MM.1S (cell line): ENCODE measurements around the gene C1orf198.

ENCODE experiments used
- DNase-seq: peaks from one replicate; pipeline ENCODE4 v3.0.0-alpha.2; 2015
- H2AFZ ChIP-seq: fragments of 300-600 bp; sonication (generic); 2 replicates; pipeline ENCODE4 v1.6.0; 2016; ENCODE audit warnings: antibody characterized with exemption, low read length
- H3F3A ChIP-seq: fragments of 300-600 bp; sonication (generic); 2 replicates; pipeline ENCODE4 v1.6.1; 2016; ENCODE audit warnings: mild to moderate bottlenecking, antibody characterized with exemption, low read length, moderate library complexity, mixed read lengths; ENCODE audit not compliant: insufficient read depth
- H3K27ac ChIP-seq: fragments of 300-600 bp; sonication (generic); 2 replicates; pipeline ENCODE4 v1.5.1; 2016; ENCODE audit warnings: mild to moderate bottlenecking, low read length
- H3K27me3 ChIP-seq: fragments of 300-600 bp; sonication (generic); replicated peaks from 2 replicates; pipeline ENCODE4 v1.6.0; 2016; ENCODE audit warnings: low read length; ENCODE audit not compliant: insufficient read depth
- H3K36me3 ChIP-seq: fragments of 300-600 bp; sonication (generic); replicated peaks from 2 replicates; pipeline ENCODE4 v1.6.1; 2016; ENCODE audit warnings: mild to moderate bottlenecking, low read length, mixed read lengths; ENCODE audit not compliant: insufficient read depth
- H3K4me1 ChIP-seq: fragments of 300-600 bp; sonication (generic); 2 replicates; pipeline ENCODE4 v1.6.1; 2016; ENCODE audit warnings: low read length, mixed read lengths
- H3K4me2 ChIP-seq: fragments of 300-600 bp; sonication (generic); 2 replicates; pipeline ENCODE4 v1.6.0; 2016; ENCODE audit warnings: low read depth, low read length
- H3K4me3 ChIP-seq: fragments of 300-600 bp; sonication (generic); 2 replicates; pipeline ENCODE4 v1.5.1; 2016; ENCODE audit warnings: low read length, mixed read lengths
- H3K79me2 ChIP-seq: fragments of 300-600 bp; sonication (generic); 2 replicates; pipeline ENCODE4 v1.6.1; 2016; ENCODE audit warnings: mixed run types, low read length, mixed read lengths
- H3K9ac ChIP-seq: fragments of 300-600 bp; sonication (generic); 2 replicates; pipeline ENCODE4 v1.6.1; 2016; ENCODE audit warnings: low read length, mixed read lengths
- H3K9me2 ChIP-seq: fragments of 300-600 bp; sonication (generic); replicated peaks from 2 replicates; pipeline ENCODE4 v1.6.1; 2016; ENCODE audit warnings: mild to moderate bottlenecking, low read length, mixed read lengths; ENCODE audit not compliant: insufficient read depth
- H3K9me3 ChIP-seq: fragments of 300-600 bp; sonication (generic); replicated peaks from 2 replicates; pipeline ENCODE4 v1.6.1; 2016; ENCODE audit warnings: mild to moderate bottlenecking, low read length, mixed read lengths; ENCODE audit not compliant: insufficient read depth
- H4K20me1 ChIP-seq: fragments of 300-600 bp; sonication (generic); 2 replicates; pipeline ENCODE4 v1.6.1; 2016; ENCODE audit warnings: mild to moderate bottlenecking, low read length, moderate library complexity, mixed read lengths; ENCODE audit not compliant: insufficient read depth
- EZH2 ChIP-seq: fragments of 300-600 bp; sonication (generic); optimal IDR thresholded peaks from 2 replicates; pipeline ENCODE3; 2017; ENCODE audit warnings: low read depth, mild to moderate bottlenecking, antibody characterized with exemption, low read length, mixed read lengths
- EZH2phosphoT487 ChIP-seq: fragments of 300-600 bp; sonication (generic); IDR thresholded peaks from 2 replicates; pipeline ENCODE4 v1.6.1; 2018; ENCODE audit warnings: antibody characterized with exemption, low read length
- TF ChIP-seq, protein P1 (sequence below): fragments of 300-600 bp; sonication (generic); IDR thresholded peaks from 2 replicates; pipeline ENCODE4 v1.5.1; 2016; ENCODE audit warnings: antibody characterized with exemption, low read length, mixed read lengths

Gene C1orf198

DNA sequence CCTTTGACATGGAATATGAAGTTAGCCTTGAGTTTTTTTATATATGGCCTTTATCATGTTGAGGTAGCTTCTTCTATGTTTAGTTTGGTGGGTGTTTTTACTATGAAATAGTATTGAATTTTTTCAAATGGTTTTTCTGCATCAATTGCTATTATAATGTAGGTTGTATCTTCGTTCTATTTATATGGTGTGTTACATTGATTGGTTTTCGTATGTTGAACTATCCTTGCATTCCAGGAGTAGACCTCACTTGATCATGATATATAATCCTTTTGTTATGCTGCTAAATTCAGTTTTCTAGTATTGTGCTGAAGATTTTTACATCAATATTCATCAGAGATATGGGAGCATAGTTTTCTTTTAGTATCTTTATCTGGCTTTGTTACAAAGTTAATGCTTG lies 55.8 kb downstream of the C1orf198 start:
- Histone ChIP-seq H3K27me3 (no peaks in the 10 kb centered on the region), H3F3A (no peaks in the 10 kb centered on the region), H2AFZ (no peak overlapping the region), H3K79me2 (no peaks in the 10 kb centered on the region), H3K4me2 (no peak overlapping the region), H3K4me1 (no peaks in the 10 kb centered on the region), H3K4me3 (no peak overlapping the region), H3K36me3 (no peaks in the 10 kb centered on the region), H4K20me1 (no peaks in the 10 kb centered on the region), H3K9me2 (no peaks in the 10 kb centered on the region), H3K27ac (no peak overlapping the region), H3K9me3 (no peaks in the 10 kb centered on the region), H3K9ac (no peak overlapping the region)
- no peak for DNase-seq
- TF ChIP-seq EZH2phosphoT487 (no peak), EZH2 (no peak)
- TF ChIP-seq, protein P1, sequence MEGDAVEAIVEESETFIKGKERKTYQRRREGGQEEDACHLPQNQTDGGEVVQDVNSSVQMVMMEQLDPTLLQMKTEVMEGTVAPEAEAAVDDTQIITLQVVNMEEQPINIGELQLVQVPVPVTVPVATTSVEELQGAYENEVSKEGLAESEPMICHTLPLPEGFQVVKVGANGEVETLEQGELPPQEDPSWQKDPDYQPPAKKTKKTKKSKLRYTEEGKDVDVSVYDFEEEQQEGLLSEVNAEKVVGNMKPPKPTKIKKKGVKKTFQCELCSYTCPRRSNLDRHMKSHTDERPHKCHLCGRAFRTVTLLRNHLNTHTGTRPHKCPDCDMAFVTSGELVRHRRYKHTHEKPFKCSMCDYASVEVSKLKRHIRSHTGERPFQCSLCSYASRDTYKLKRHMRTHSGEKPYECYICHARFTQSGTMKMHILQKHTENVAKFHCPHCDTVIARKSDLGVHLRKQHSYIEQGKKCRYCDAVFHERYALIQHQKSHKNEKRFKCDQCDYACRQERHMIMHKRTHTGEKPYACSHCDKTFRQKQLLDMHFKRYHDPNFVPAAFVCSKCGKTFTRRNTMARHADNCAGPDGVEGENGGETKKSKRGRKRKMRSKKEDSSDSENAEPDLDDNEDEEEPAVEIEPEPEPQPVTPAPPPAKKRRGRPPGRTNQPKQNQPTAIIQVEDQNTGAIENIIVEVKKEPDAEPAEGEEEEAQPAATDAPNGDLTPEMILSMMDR: no peak

DNA sequence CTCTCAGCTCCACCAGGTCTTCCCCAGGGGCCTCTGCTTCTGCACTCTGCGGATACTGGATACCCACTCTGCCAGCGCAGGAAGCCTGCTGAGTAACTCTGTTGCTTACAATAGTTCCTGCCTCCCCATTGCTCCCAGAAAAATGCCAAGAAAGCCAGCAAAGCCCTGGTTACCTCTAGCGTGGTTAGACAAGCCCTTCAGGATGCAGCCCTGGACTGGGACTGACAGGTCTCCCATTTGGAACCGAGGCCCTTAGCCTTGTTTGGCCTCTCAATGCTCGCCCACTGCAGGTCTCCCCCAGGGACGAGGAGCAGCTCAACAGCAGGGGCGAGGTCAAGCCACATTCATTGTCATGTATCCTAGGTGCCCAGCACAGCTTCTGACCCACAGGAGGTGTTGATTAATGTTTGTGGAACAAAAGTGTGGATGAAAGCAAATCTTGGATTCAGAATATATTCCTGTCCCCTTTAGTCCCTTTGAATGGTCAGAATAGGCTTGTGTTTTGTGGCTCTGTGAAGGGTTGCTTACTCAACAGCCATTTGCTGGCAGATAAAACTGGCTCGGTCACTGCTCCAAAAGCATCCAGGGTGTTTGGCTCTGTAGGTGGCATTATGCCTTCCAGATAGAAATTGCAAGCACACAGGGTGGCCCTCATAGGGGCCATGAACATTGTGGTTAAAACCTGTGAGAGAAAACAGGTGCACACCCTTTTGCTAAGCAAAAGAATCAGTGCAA lies 58.9 kb downstream of the C1orf198 start:
- Histone ChIP-seq H3K4me2 (no peak overlapping the region), H3K9ac (no peak overlapping the region), H3K9me2 (no peaks in the 10 kb centered on the region), H3K9me3 (no peaks in the 10 kb centered on the region), H2AFZ (no peak overlapping the region), H3K27me3 (no peaks in the 10 kb centered on the region), H3K27ac (no peak overlapping the region), H3F3A (no peaks in the 10 kb centered on the region), H3K36me3 (no peaks in the 10 kb centered on the region), H3K79me2 (no peaks in the 10 kb centered on the region), H3K4me3 (no peak overlapping the region), H3K4me1 (no peaks in the 10 kb centered on the region), H4K20me1 (no peaks in the 10 kb centered on the region)
- TF ChIP-seq EZH2 (no peak), EZH2phosphoT487 (no peak)
- TF ChIP-seq, protein P1: no peak
- no peak for DNase-seq

DNA sequence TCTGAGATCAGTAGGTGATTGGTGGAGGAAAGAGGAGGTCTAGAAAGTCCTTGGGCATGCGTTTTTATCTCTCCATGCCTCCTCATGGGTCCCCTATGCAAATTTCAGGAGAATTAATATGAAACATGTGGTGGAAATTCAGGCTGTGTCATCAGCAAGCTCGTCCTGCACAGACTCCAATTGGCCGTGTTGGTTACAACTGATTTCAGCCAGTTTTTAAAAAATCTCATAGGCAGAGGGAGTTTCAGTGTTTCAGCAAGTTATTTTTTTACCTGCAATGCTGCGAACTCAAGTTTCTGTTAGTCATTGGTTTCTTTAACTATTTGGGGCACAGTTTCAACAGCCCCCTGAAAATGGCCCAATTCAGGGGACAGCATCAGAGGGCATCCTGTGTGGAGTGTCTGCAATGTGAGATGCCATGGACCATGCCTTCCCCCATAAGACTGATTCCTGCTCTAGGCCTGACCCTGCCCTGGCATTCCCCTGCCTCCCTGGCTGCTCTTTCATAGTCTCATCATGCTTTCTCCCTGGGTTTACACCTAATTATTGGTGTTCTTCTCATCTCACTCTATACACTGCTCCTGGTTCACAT lies 59.9 kb downstream of the C1orf198 start:
- H3K27me3 ChIP-seq: no peaks in the 10 kb centered on the region
- DNase-seq: no peak
- H3K4me1 ChIP-seq: no peaks in the 10 kb centered on the region
- no peak overlapping the region for H3K9ac ChIP-seq
- no peak overlapping the region for H3K4me2 ChIP-seq
- H2AFZ ChIP-seq: 0 out of 2 replicates have a peak overlapping the region, but pooled peaks have one; percentile 9
- no peaks in the 10 kb centered on the region for H3K9me2 ChIP-seq
- H3F3A ChIP-seq: no peaks in the 10 kb centered on the region
- H3K4me3 ChIP-seq: no peak overlapping the region
- H3K79me2 ChIP-seq: no peaks in the 10 kb centered on the region
- H3K27ac ChIP-seq: no peak overlapping the region
- H4K20me1 ChIP-seq: no peaks in the 10 kb centered on the region
- no peaks in the 10 kb centered on the region for H3K36me3 ChIP-seq
- no peak for TF ChIP-seq EZH2
- TF ChIP-seq, protein P1: no peak
- TF ChIP-seq EZH2phosphoT487: no peak
- no peaks in the 10 kb centered on the region for H3K9me3 ChIP-seq
